Hindlimb muscle (tissue), 1 donor: Measurements from ENCODE around the gene ROCK2. TPM values are rescaled to one million over a fixed set of nuclear protein-coding genes. Genes with fewer than 3 reads are reported as not detected.
"Not testable (repeated sequence)": the region's sequence is repeated elsewhere in the genome, so short reads cannot be mapped to it uniquely, and the experiment has no call there.

Source experiments
- DNase-seq: peaks from one replicate; pipeline ENCODE4 v3.0.0-alpha.2; 2013
- polyA plus RNA-seq: library from polyadenylated mRNA; unstranded; fragments of 120-200 nt; gene quantifications from one replicate; pipeline ENCODE4 v1.2.1, GENCODE V29; 2013; ENCODE audit not compliant: insufficient read length

The ROCK2 gene
- polyA plus RNA-seq, 1 donor: 39.7 TPM

GRCh38 chr2:11263177-11263576 lies 81.3 kb downstream of the ROCK2 start:
- no peak for DNase-seq

- DNase-seq: not testable (repeated sequence)
Observed at GRCh38 chr2:11262438-11262837, 82.0 kb downstream of the ROCK2 start.

DNA sequence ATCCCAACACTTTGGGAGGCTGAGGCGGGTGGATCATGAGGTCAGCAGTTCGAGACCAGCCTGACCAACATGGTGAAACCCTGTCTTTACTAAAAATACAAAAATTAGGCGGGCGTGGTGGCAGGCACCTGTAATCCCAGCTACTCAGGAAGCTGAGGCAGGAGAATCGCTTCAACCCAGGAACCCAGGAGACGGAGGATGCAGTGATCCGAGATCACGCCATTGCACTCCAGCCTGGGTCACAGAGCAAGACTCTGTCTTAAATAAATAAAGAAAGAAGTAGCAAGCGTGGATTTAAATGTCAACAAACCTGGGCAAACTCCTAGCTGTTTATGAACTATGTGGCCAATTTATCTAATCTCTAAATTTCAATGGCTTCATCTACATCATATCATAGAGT lies 82.9 kb downstream of the ROCK2 start:
- not testable (repeated sequence) for DNase-seq

DNA sequence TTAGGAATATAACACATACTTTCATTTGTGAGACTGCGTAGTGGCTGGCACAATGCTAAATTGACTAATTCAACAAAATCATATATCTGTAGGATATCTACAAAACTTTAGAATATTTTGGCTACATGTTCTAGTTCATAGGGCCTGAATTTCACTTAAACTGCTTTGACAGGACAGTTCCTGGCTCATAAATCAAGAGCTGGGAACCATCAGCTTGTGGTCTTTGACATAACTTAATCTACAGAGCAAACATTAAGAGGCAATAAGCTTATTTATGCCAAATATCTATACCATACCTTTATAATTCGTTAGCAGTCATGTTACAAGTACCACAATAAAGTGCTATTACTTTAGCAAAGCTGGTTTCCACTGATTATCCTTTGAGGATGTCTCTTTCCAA lies 83.5 kb downstream of the ROCK2 start:
- DNase-seq: no peak

- no peak for DNase-seq
Observed at GRCh38 chr2:11257964-11258363, 86.5 kb downstream of the ROCK2 start.

DNA sequence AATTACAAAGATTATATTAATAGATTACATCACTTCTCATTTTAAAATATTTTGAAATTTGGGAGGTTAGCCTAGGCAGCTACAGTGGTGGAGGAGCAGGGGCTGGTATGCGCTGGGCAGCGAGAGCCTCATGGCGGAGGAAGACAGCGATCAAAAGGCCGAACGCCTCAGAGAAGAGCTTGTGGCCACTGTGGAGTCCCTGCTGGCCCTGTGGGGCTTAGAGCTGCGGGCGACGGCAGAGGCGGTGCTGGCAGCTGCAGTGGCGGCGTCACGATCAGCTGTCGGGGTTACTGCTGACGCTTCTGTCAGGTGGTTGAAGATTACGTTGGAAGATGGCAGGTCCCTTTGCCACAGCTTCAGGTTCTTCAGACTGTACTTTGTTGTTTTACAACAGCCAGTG lies 87.4 kb downstream of the ROCK2 start:
- no peak for DNase-seq

DNA sequence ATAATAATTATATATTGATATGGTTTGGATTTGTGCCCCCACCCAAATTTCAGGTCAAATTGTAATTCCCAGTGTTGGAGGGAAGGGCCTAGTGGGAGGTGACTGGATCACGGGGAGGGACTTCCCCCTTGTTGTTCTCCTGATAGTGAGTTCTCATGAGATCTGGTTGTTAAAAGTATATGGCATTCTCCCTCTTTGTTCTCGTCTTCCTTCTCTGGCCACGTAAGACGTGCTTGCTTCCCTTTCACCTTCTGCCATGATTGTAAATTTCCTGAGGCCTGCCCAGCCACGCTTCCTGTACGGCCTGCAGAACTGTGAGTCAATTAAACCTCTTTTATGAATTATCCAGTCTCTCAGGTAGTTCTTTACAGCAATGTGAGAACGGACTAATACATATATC lies 88.3 kb downstream of the ROCK2 start:
- DNase-seq: no peak

GRCh38 chr2:11254100-11254536 lies 90.3 kb downstream of the ROCK2 start:
- DNase-seq: no peak

DNA sequence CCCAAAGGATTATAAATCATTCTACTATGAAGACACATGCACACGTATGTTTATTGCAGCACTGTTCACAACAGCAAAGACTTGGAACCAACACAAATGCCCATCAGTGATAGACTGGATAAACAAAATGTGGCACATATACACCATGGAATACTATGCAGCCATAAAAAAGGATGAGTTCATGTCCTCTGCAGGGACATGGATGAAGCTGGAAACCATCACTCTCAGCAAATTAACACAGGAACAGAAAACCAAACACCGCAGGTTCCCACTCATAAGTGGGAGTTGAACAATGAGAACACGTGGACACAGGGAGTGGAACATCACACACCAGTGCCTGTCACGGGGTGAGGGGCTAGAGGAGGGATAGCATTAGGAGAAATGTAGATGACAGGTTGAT lies 92.0 kb downstream of the ROCK2 start:
- DNase-seq: not testable (repeated sequence)

GRCh38 chr2:11250400-11251196 lies 93.8 kb downstream of the ROCK2 start:
- no peak for DNase-seq

- no peak for DNase-seq
Observed at GRCh38 chr2:11245322-11245721, 99.1 kb downstream of the ROCK2 start.

- no peak for DNase-seq
Observed at GRCh38 chr2:11244091-11244826, 100.2 kb downstream of the ROCK2 start.

DNA sequence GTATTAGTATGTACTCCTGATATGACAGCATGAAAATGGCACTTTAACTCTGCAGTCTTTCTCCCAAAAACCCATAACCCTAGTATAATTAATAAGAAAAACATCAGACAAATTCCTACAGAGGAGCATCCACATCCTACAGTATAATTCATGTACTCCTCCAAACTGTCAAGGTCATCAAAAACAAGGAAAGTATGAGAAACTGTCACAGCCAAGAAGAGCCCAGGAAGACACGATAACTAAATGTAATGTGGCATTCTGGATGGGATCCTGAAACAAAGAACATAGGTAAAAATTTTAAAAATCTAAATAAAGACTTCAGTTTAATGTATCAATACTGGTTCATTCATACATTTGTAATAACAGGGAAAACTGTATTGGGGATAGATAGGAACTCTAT lies 100.9 kb downstream of the ROCK2 start:
- DNase-seq: no peak

DNA sequence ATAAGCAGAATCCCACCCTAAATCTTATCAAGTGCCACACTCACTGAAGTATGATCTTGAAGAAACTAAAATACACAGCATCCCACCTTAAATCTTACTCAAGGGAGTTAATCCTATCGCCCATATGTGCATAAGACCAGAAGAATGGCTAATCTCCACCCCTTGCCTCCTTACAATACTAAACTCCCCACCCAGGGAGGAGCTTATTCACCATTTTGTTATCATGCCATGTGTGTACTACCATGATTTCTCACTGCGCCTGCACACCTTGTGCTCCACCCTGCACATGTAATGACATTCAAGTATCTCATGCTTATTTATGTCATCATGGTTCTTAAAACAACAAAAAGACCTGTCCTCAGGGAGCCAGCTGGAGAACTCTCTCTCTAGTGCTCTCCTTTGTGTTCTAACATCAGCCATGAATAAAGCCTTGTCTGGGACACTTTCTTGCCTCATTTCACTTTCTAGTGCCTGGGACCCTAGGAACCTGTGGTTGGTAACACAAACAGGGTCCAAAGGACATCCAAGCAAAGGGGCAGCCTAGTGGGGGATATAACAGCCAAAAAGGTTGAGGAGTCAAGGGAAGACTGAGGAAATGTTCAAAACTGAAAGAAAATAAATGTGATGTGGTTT lies 101.8 kb downstream of the ROCK2 start:
- DNase-seq: no peak

DNA sequence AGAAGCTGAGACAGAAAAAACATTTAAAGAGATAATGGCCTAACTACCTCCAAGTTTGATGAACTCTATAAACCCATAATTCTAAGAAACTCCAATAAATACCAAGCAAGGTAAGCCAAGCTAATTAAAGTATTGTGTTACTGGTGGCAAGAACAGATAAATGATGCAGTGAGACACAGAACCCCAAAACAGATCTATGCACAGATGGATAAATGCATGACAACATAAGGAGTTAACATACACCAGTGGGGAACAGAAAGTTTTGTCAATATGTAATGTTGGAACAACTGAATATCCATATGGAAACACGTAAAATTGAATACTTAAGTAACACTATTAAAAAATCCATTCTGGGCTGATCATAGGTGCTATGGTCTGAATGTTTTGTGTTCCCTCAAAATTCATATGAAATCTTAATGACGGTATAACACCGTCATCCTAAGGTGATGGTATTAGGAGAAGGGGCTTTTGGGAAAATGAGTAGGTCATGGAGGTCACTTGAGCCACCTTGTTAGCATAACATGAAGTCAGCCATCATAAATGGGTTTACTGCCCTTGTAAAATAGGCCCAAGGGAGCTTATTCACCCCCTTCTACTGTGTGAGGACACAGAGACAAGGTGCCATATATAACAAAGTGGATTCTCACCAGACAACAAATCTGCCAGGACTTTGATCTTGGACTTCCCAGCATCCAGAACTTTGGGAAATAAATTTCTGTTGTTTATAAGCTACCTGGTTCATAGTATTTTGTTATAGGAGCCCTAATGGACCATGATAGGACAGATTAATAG lies 102.8 kb downstream of the ROCK2 start:
- no peak for DNase-seq

GRCh38 chr2:11239666-11240462 lies 104.6 kb downstream of the ROCK2 start:
- DNase-seq: no peak

DNA sequence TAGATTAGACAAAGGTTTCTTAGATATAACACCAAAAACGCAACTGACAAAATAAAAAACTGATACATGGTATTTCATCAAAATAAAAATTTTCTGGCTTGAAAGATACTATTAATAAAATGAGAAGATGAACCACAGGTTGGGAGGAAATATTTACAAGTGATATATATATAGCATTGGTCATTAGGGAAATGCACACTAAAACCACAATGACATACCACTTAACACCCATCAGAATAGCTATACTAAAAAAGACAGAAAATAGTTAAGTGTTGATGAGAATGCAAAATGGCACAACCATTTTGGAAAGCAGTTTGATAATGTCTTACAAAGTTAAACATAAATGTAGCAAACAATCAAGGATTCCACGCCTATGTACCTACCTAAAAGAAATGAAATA lies 105.3 kb downstream of the ROCK2 start:
- DNase-seq: no peak

GRCh38 chr2:11237122-11237521 lies 107.3 kb downstream of the ROCK2 start:
- no peak for DNase-seq

GRCh38 chr2:11236335-11236734 lies 108.1 kb downstream of the ROCK2 start:
- no peak for DNase-seq

DNA sequence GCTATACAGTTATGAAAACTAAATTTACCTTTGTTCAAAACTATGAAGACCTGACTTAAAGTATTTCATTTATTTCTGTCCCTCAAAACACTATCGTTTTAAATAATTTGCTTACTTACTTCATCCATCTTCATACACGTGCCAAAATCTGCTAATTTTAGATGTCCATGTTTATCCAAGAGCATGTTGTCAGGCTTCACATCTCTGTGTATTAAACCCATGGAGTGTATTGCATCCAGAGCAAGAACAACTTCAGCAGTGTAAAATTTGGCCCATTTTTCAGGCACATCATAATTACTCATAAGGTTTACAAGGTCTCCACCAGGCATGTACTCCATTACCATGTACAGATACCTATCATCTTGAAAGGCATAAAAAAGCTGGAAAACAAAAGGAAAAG lies 108.9 kb downstream of the ROCK2 start:
- no peak for DNase-seq

- peak; percentile 9 for DNase-seq
Observed at GRCh38 chr2:11234309-11234708, 110.1 kb downstream of the ROCK2 start.

DNA sequence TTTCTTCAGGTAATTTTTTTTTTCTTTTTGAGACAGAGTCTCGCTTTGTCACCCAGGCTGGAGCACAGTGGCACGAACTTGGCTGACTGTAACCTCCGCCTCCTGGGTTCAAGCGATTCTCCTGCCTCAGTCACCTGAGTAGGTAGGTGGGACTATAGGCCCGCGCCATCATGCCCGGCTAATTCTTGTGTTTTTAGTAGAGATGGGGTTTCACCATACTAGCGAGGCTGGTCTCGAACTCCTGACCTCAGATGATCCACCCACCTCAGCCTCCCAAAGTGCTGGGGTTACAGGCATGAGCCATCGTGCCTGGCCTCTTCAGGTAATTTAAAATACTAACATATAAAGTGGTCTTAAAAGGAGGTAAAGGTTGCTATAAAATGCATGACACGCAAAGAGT lies 113.2 kb downstream of the ROCK2 start:
- DNase-seq: not testable (repeated sequence)
